Central memory CD8-positive, alpha-beta T cell (primary cell): ENCODE data around the gene ACY1.
A peak's percentile ranks its signal among the peaks of the same experiment; 100 is the strongest.

ENCODE experiments used
- ATAC-seq: fragments of 150-1000 bp; cut with Tn5 transposase; replicated peaks from 2 replicates; pipeline ENCODE4 v1.10.0; 2022; ENCODE audit warnings: mild to moderate bottlenecking, moderate FRiP score, moderate number of reproducible peaks; ENCODE audit not compliant: poor library complexity, severe bottlenecking; ENCODE audit errors: extremely low read depth
- DNase-seq, 2 donors: peaks; one replicate each; pipeline ENCODE4 v3.0.0; 2021; ENCODE audit warnings: low spot score in 2 of 2
- H3K27ac Mint-ChIP-seq: one replicate; pipeline ENCODE4 v1.8.0; 2022; ENCODE audit warnings: low read depth, mild to moderate bottlenecking, moderate library complexity, mixed read lengths
- H3K27me3 Mint-ChIP-seq: one replicate; pipeline ENCODE4 v1.8.0; 2022; ENCODE audit warnings: mixed read lengths
- H3K36me3 Mint-ChIP-seq: one replicate; pipeline ENCODE4 v1.8.0; 2022; ENCODE audit warnings: mild to moderate bottlenecking, moderate library complexity, mixed read lengths; ENCODE audit not compliant: insufficient read depth
- H3K4me1 Mint-ChIP-seq: one replicate; pipeline ENCODE4 v1.8.0; 2022; ENCODE audit warnings: mixed read lengths
- H3K4me3 Mint-ChIP-seq: one replicate; pipeline ENCODE4 v1.8.0; 2022; ENCODE audit warnings: mild to moderate bottlenecking, moderate library complexity, mixed read lengths
- H3K9me3 Mint-ChIP-seq: one replicate; pipeline ENCODE4 v1.8.0; 2022; ENCODE audit warnings: mixed read lengths

The ACY1 gene

DNA sequence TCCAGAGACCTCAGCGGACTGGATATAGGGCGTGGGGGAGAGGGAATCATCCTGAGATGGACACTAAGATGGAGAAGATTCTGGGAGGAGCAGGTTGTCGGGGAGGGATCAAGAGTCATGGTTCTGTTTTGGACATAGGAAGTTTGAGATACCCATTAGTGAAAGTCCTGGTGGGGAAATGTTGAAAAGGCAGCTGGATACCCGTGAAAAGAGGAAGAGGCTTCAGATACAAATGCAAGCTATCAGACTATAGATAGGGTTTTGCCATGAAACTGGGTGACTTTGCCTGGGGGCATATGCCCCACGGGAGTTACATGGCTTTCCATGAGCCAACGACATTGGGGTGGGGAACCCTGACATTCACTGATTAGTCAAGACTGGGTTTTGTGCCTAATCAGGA lies 29.2 kb upstream of the ACY1 start:
- Mint-ChIP-seq H3K27me3 (peaks cover 32% of the 10 kb centered on the region), H3K27ac (no peak overlapping the region), H3K4me3 (no peak overlapping the region), H3K9me3 (no peaks in the 10 kb centered on the region), H3K36me3 (peaks cover 1% of the 10 kb centered on the region), H3K4me1 (peaks cover 5% of the 10 kb centered on the region)
- DNase-seq (no peak), ATAC-seq (no peak)

DNA sequence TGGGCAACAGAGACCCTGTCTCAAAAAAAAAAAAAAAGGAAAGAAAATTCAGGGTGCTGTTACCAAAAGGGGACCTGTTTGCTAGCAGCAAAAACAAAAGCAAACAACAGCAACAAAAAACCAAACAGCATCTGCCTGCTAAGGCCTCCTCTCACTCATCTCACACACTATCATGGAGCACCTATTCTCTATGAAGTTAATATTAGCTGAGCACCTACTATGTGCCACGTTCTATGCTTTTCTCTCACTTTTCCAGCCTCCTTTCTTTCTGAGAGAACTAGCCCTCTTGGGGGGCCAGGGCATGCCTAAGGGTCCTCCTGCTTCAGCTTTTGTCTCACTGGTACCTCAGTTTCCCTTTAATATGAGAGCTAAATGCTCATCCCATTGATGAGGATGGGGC lies 28.6 kb upstream of the ACY1 start:
- H3K4me1 Mint-ChIP-seq = peaks cover 5% of the 10 kb centered on the region
- no peaks in the 10 kb centered on the region for H3K9me3 Mint-ChIP-seq
- H3K27ac Mint-ChIP-seq = no peak overlapping the region
- H3K4me3 Mint-ChIP-seq = no peak overlapping the region
- H3K36me3 Mint-ChIP-seq = peaks cover 3% of the 10 kb centered on the region
- no peak for ATAC-seq
- peaks cover 32% of the 10 kb centered on the region for H3K27me3 Mint-ChIP-seq
- no peak for DNase-seq

- H3K27ac Mint-ChIP-seq = no peak within 1 kb of the TSS
- peaks cover 3% of the 10 kb centered on the region for H3K36me3 Mint-ChIP-seq
- H3K4me1 Mint-ChIP-seq = peaks cover 5% of the 10 kb centered on the region
- DNase-seq = no peak
- H3K9me3 Mint-ChIP-seq = no peaks in the 10 kb centered on the region
- H3K4me3 Mint-ChIP-seq = peak within 1 kb of the TSS; percentile 36
- peaks cover 32% of the 10 kb centered on the region for H3K27me3 Mint-ChIP-seq
- no peak for ATAC-seq
These were observed 28.0 kb upstream of the ACY1 start, which contains the start of gene GPR62 for GRCh38 chr3:51955175-51955892. GPR62 (plus strand) TSS chr3:51955381; CDS start chr3:51955653, 272 bp downstream.

DNA sequence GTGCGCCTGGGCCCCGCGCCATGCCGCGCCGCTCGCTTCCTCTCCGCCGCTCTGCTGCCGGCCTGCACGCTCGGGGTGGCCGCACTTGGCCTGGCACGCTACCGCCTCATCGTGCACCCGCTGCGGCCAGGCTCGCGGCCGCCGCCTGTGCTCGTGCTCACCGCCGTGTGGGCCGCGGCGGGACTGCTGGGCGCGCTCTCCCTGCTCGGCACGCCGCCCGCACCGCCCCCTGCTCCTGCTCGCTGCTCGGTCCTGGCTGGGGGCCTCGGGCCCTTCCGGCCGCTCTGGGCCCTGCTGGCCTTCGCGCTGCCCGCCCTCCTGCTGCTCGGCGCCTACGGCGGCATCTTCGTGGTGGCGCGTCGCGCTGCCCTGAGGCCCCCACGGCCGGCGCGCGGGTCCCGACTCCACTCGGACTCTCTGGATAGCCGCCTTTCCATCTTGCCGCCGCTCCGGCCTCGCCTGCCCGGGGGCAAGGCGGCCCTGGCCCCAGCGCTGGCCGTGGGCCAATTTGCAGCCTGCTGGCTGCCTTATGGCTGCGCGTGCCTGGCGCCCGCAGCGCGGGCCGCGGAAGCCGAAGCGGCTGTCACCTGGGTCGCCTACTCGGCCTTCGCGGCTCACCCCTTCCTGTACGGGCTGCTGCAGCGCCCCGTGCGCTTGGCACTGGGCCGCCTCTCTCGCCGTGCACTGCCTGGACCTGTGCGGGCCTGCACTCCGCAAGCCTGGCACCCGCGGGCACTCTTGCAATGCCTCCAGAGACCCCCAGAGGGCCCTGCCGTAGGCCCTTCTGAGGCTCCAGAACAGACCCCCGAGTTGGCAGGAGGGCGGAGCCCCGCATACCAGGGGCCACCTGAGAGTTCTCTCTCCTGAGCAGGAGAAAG lies 27.2 kb upstream of the ACY1 start:
- peaks cover 32% of the 10 kb centered on the region for H3K27me3 Mint-ChIP-seq
- H3K4me1 Mint-ChIP-seq = peaks cover 5% of the 10 kb centered on the region
- peaks cover 3% of the 10 kb centered on the region for H3K36me3 Mint-ChIP-seq
- ATAC-seq (peak; percentile 57), DNase-seq (no peak)
- no peak overlapping the region for H3K27ac Mint-ChIP-seq
- H3K4me3 Mint-ChIP-seq = peak overlapping the region; percentile 36
- no peaks in the 10 kb centered on the region for H3K9me3 Mint-ChIP-seq

- no peaks in the 10 kb centered on the region for H3K9me3 Mint-ChIP-seq
These were observed 25.7 kb upstream of the ACY1 start for GRCh38 chr3:51957520-51958205.

DNA sequence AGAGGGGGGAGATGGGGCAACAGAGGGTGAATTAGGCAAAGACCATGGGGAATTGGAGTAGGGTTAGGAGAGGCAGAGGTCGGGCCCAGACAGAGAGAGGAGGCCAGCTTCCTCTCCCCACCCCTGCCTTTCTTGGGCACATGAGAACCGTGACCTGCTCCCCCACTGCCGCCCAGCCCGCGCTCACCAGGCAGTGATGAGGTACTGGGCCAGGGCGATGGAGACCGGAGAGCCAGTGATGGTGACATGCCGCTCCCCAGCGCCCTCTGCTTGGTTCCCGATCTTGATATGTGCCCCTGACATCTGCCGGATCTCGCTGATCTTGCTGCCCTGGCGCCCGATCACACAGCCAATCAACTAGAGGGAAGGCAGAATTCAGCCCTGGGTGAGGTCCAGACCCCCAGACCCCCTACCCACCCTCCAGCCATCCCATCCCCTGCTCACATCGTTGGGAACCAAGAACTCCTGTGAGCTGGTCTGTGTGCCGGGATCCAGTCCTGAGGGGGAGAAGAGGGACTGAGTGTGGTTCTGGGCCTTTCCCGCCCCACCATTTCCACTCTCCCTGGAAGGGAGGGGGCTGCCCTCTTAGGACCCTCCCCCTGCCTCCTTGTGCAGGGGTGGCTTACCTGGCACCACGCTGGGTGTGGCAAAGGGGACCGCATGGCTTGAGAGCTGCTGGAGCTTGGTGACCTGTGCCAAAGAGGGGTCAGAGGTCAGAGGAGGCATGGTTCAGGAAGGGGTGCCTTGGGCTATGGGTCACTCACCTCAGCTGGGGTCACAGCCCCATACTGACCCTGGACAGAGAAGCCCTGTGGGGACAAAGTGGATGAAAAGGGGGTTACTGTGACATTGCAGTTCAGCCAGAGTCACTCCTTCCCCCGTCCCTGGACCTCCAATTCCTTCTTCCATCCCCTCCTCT lies 24.5 kb upstream of the ACY1 start:
- DNase-seq (no peak), ATAC-seq (no peak)
- Mint-ChIP-seq H3K27me3 (peaks cover 22% of the 10 kb centered on the region), H3K9me3 (no peaks in the 10 kb centered on the region), H3K36me3 (peaks cover 3% of the 10 kb centered on the region), H3K27ac (no peak overlapping the region), H3K4me3 (no peak overlapping the region), H3K4me1 (peaks cover 5% of the 10 kb centered on the region)

More at GRCh38 chr3:51957520-51958205, 25.7 kb upstream of the ACY1 start:
- ATAC-seq (no peak), DNase-seq (no peak)
- peaks cover 32% of the 10 kb centered on the region for H3K27me3 Mint-ChIP-seq
- no peak overlapping the region for H3K27ac Mint-ChIP-seq
- peaks cover 3% of the 10 kb centered on the region for H3K36me3 Mint-ChIP-seq
- no peak overlapping the region for H3K4me3 Mint-ChIP-seq
- H3K4me1 Mint-ChIP-seq = peaks cover 5% of the 10 kb centered on the region

GRCh38 chr3:51959651-51960050 lies 23.7 kb upstream of the ACY1 start:
- Mint-ChIP-seq H3K27me3 (peaks cover 15% of the 10 kb centered on the region), H3K4me3 (no peak overlapping the region), H3K27ac (no peak overlapping the region), H3K9me3 (no peaks in the 10 kb centered on the region), H3K4me1 (peaks cover 9% of the 10 kb centered on the region), H3K36me3 (peaks cover 3% of the 10 kb centered on the region)
- DNase-seq (no peak), ATAC-seq (no peak)

- Mint-ChIP-seq H3K36me3 (peaks cover 3% of the 10 kb centered on the region), H3K4me3 (no peak overlapping the region), H3K9me3 (no peaks in the 10 kb centered on the region), H3K27me3 (peaks cover 8% of the 10 kb centered on the region), H3K27ac (no peak overlapping the region), H3K4me1 (peaks cover 17% of the 10 kb centered on the region)
- DNase-seq (no peak), ATAC-seq (no peak)
These were observed 22.9 kb upstream of the ACY1 start for GRCh38 chr3:51960386-51960785.

- DNase-seq (no peak), ATAC-seq (no peak)
- no peak overlapping the region for H3K27ac Mint-ChIP-seq
- H3K4me3 Mint-ChIP-seq = no peak overlapping the region
- H3K36me3 Mint-ChIP-seq = peaks cover 4% of the 10 kb centered on the region
- H3K9me3 Mint-ChIP-seq = no peaks in the 10 kb centered on the region
- H3K4me1 Mint-ChIP-seq = peaks cover 22% of the 10 kb centered on the region
- H3K27me3 Mint-ChIP-seq = peaks cover 8% of the 10 kb centered on the region
These were observed 22.3 kb upstream of the ACY1 start for GRCh38 chr3:51961011-51961410.

GRCh38 chr3:51961602-51962569 lies 21.4 kb upstream of the ACY1 start:
- no peak overlapping the region for H3K4me3 Mint-ChIP-seq
- DNase-seq = no peak

More at GRCh38 chr3:51961602-51962569, 21.4 kb upstream of the ACY1 start:
- Mint-ChIP-seq H3K27ac (no peak overlapping the region), H3K4me1 (peaks cover 17% of the 10 kb centered on the region), H3K9me3 (no peaks in the 10 kb centered on the region), H3K36me3 (peaks cover 4% of the 10 kb centered on the region), H3K27me3 (peaks cover 8% of the 10 kb centered on the region)
- ATAC-seq = no peak
